Osteoblast (primary cell): ENCODE data around the gene SMPD4. TPM values are rescaled to one million over a fixed set of nuclear protein-coding genes. Genes with fewer than 3 reads are reported as not detected.
"Not testable (repeated sequence)": the region's sequence is repeated elsewhere in the genome, so short reads cannot be mapped to it uniquely, and the experiment has no call there.

Experiments used
- DNase-seq: peaks from one replicate; pipeline ENCODE4 v3.0.0; 2011; ENCODE audit warnings: low spot score, mixed read lengths; ENCODE audit not compliant: insufficient read length; ENCODE audit errors: missing footprints
- H2AFZ ChIP-seq: 2 replicates; pipeline ENCODE4 v1.6.0; 2011; ENCODE audit warnings: mild to moderate bottlenecking, low read length
- H3K27ac ChIP-seq: 2 replicates; pipeline ENCODE4 v1.5.1; 2011; ENCODE audit warnings: mild to moderate bottlenecking, low read depth, low read length, moderate library complexity
- H3K27me3 ChIP-seq: 2 replicates; pipeline ENCODE4 v1.6.0; 2012; ENCODE audit warnings: mild to moderate bottlenecking, control low read depth, inconsistent platforms, low read length, moderate library complexity; ENCODE audit not compliant: insufficient read depth
- H3K36me3 ChIP-seq: 2 replicates; pipeline ENCODE4 v1.5.1; 2011; ENCODE audit warnings: mild to moderate bottlenecking, low read length, control low read depth, moderate library complexity; ENCODE audit not compliant: insufficient read depth
- H3K4me1 ChIP-seq: 2 replicates; pipeline ENCODE4 v1.5.1; 2011; ENCODE audit warnings: mild to moderate bottlenecking, low read length, control low read depth, moderate library complexity; ENCODE audit not compliant: insufficient read depth
- H3K4me2 ChIP-seq: 2 replicates; pipeline ENCODE4 v1.6.0; 2011; ENCODE audit warnings: mild to moderate bottlenecking, low read length; ENCODE audit not compliant: insufficient read depth
- H3K4me3 ChIP-seq: fragments of 200-600 bp; sonication (generic); 3 replicates; pipeline ENCODE4 v1.5.1; 2012; ENCODE audit warnings: mild to moderate bottlenecking, low read length, inconsistent platforms; ENCODE audit not compliant: insufficient read depth
- H3K79me2 ChIP-seq: 2 replicates; pipeline ENCODE4 v1.6.0; 2012; ENCODE audit warnings: mild to moderate bottlenecking, low read length, control low read depth, inconsistent platforms; ENCODE audit not compliant: insufficient read depth
- H3K9me3 ChIP-seq: 2 replicates; pipeline ENCODE4 v1.5.1; 2011; ENCODE audit warnings: low read depth, low read length, control low read depth
- H4K20me1 ChIP-seq: 2 replicates; pipeline ENCODE4 v1.6.0; 2012; ENCODE audit warnings: mild to moderate bottlenecking, low read length, control low read depth; ENCODE audit not compliant: insufficient read depth
- total RNA-seq: library from RNA; depleted of rRNA; stranded (reverse); fragments of >200 nt; gene quantifications from 2 replicates; pipeline ENCODE4 v1.2.3, GENCODE V29; 2012
- TF ChIP-seq, protein P1 (sequence below): IDR thresholded peaks from 2 replicates; pipeline ENCODE4 v1.5.1; 2011; ENCODE audit warnings: mild to moderate bottlenecking, low read depth, low read length, moderate library complexity; ENCODE audit errors: extremely low read depth

The SMPD4 gene, protein sequence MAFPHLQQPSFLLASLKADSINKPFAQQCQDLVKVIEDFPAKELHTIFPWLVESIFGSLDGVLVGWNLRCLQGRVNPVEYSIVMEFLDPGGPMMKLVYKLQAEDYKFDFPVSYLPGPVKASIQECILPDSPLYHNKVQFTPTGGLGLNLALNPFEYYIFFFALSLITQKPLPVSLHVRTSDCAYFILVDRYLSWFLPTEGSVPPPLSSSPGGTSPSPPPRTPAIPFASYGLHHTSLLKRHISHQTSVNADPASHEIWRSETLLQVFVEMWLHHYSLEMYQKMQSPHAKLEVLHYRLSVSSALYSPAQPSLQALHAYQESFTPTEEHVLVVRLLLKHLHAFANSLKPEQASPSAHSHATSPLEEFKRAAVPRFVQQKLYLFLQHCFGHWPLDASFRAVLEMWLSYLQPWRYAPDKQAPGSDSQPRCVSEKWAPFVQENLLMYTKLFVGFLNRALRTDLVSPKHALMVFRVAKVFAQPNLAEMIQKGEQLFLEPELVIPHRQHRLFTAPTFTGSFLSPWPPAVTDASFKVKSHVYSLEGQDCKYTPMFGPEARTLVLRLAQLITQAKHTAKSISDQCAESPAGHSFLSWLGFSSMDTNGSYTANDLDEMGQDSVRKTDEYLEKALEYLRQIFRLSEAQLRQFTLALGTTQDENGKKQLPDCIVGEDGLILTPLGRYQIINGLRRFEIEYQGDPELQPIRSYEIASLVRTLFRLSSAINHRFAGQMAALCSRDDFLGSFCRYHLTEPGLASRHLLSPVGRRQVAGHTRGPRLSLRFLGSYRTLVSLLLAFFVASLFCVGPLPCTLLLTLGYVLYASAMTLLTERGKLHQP
- 18.3 and 24.2 TPM in 2 replicates for total RNA-seq

DNA sequence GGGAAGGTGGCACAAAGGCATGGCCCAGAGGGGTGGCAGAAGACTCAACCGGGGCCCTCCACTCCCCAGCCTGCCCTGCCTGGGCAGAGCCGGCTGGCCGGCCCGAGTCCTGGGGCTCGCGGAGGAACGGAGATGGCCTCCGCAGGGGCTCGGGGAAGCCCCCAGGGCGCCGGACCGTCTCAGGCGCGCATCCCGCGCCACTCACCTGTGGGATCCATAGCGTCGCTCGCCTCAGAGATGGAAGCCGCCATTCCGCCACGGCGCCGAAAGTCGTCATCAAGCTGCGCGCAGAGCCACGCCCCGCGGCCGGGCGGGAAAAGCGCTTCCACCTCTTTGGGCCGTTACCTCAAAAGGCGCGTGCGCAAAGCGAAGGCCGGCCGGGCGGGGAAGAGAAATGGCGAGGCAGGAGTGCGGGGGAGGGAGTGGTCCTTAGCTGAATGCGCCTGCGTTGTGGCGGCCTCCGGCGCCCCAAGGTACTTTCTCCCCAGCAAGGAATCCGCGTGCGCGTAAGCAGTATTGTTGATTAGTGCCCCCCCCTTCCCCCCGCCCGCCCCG is at the start of gene SMPD4:
SMPD4 (minus strand) TSS at position 278 of the 555 bp plus-strand sequence. CDS start 5,010 bp downstream, outside the sequence.
- H3K4me3 ChIP-seq = peak within 1 kb of the TSS; percentile 89
- peaks cover 77% of the 10 kb centered on the region for H3K79me2 ChIP-seq
- no peaks in the 10 kb centered on the region for H3K9me3 ChIP-seq
- peak within 1 kb of the TSS; percentile 84 for H3K4me2 ChIP-seq
- TF ChIP-seq, protein P1, sequence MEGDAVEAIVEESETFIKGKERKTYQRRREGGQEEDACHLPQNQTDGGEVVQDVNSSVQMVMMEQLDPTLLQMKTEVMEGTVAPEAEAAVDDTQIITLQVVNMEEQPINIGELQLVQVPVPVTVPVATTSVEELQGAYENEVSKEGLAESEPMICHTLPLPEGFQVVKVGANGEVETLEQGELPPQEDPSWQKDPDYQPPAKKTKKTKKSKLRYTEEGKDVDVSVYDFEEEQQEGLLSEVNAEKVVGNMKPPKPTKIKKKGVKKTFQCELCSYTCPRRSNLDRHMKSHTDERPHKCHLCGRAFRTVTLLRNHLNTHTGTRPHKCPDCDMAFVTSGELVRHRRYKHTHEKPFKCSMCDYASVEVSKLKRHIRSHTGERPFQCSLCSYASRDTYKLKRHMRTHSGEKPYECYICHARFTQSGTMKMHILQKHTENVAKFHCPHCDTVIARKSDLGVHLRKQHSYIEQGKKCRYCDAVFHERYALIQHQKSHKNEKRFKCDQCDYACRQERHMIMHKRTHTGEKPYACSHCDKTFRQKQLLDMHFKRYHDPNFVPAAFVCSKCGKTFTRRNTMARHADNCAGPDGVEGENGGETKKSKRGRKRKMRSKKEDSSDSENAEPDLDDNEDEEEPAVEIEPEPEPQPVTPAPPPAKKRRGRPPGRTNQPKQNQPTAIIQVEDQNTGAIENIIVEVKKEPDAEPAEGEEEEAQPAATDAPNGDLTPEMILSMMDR = no peak
- peaks cover 6% of the 10 kb centered on the region for H3K4me1 ChIP-seq
- H2AFZ ChIP-seq = peak within 1 kb of the TSS; percentile 89
- no peaks in the 10 kb centered on the region for H3K27me3 ChIP-seq
- H4K20me1 ChIP-seq = peaks cover 2% of the 10 kb centered on the region
- peak within 1 kb of the TSS; percentile 86 for H3K27ac ChIP-seq
- H3K36me3 ChIP-seq = peaks cover 3% of the 10 kb centered on the region
- peak; percentile 98 for DNase-seq

DNA sequence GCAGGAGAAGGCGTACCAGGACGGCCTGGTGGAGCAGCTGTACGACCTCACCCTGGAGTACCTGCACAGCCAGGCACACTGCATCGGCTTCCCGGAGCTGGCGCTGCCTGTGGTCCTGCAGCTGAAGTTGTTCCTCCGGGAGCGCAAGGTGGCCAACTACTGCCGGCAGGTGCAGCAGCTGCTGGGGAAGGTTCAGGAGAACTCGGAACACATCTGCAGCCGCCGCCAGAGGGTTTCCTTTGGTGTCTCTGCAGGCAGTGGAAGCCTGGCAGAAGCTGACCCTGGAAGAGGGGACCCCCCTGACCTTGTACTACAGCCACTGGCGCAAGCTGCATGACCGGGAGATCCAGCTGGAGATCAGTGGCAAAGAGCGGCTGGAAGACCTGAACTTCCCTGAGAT is 49.5 kb upstream of the SMPD4 start:
- not testable (repeated sequence) for H3K4me2 ChIP-seq, H4K20me1 ChIP-seq, H2AFZ ChIP-seq, H3K36me3 ChIP-seq, H3K4me1 ChIP-seq, H3K4me3 ChIP-seq, H3K9me3 ChIP-seq, H3K27me3 ChIP-seq, DNase-seq, H3K79me2 ChIP-seq, H3K27ac ChIP-seq

DNA sequence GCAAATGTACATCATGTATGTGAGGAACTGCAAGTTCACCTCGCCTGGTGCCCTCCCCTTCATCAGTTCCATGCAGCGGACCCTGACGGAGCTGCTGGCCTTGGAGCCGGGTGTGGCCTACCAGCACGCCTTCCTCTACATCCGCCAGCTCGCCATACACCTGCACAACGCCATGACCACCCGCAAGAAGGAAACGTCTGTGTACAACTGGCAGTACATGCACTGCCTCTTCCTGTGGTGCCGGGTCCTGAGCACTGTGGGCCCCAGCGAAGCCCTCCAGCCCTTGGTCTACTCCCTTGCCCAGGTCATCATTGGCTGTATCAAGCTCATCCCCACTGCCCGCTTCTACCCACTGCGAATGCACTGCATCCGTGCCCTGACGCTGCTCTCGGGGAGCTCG is 49.0 kb upstream of the SMPD4 start:
- H3K4me1 ChIP-seq, H3K27me3 ChIP-seq, H3K9me3 ChIP-seq, H3K27ac ChIP-seq, H3K36me3 ChIP-seq, H3K79me2 ChIP-seq, H3K4me3 ChIP-seq, H4K20me1 ChIP-seq, H2AFZ ChIP-seq, DNase-seq, H3K4me2 ChIP-seq: not testable (repeated sequence)

DNA sequence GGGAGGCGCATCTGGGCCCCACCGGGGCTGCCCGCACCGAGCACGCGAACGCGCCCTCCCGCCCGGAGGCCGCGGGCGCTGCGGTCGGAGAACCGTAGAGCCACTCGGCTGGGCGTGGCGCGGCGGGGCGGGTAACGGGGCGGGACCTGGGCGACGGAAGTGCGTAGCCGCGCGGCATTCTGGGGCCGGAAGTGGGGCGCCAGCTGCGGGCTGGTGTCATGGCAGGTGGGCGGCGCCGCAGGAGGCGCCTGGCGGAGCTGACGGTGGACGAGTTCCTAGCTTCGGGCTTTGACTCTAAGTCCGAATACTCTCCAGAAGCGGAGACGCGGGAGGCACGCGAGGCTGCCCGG is 47.7 kb upstream of the SMPD4 start:
- peak; percentile 52 for DNase-seq
- not testable (repeated sequence) for H3K9me3 ChIP-seq, H2AFZ ChIP-seq, H3K27me3 ChIP-seq, H3K79me2 ChIP-seq, H3K4me3 ChIP-seq, H3K4me2 ChIP-seq, H4K20me1 ChIP-seq, H3K27ac ChIP-seq, H3K4me1 ChIP-seq, H3K36me3 ChIP-seq

DNA sequence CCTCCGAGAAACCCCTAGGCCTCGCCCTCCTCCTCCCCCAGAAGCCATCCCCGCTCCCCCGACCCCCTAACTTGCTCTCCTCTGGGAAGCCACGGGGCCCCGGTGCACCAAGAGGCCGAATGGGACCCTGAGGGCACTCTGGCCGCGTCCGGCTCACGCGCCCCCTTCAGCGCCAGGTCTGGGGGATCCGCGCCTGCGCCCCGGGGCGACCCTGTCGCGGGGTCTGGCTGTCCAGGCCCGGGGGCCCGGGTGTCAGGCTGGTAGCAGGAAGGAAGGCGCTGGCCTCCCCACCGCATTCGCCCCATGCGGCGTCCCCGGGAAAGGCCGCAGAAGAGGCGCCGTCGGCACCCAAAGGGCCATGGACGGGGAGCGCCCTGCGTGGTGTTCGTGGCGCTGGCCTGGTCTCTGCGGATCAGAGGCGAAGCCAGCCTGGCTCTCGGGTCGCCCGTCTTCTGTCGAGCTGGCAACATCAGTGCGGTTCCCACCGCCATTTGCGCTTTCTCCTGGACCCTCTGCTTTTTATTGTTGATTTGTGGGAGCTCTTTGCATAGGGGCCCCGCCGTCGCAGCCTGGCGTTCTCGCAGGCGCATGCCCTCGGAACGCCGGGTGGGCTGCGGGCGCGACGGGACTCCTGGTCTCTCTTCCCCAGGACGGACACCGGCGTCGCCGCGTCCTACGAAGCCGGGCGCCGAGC is 47.2 kb upstream of the SMPD4 start:
- not testable (repeated sequence) for H3K4me2 ChIP-seq, H2AFZ ChIP-seq, H4K20me1 ChIP-seq, H3K9me3 ChIP-seq, H3K27ac ChIP-seq, DNase-seq, H3K79me2 ChIP-seq, H3K4me3 ChIP-seq, H3K36me3 ChIP-seq, H3K4me1 ChIP-seq, H3K27me3 ChIP-seq

DNA sequence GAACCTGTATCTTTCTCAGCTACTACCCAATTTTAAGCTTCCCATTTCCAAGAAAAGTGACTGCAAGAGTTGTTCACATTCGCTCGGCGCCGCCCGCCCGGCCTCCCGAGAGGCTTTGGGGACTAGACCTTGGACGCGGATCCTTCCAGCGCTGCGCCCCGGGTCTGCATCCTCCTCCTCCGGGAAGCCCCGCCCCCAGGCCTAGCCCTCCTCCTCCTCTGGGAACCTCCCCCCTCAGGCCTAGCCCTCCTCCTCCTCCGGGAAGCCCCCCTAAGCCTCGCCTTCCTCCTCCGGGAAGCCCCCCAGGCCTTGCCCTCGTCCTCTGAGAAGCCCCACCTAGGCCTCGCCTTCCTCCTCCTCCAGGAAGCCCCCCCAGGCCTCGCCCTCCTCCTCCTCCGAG is 46.6 kb upstream of the SMPD4 start:
- H3K4me2 ChIP-seq, H3K27me3 ChIP-seq, H3K79me2 ChIP-seq, H3K4me3 ChIP-seq, H3K27ac ChIP-seq, DNase-seq, H3K9me3 ChIP-seq, H3K36me3 ChIP-seq, H4K20me1 ChIP-seq, H3K4me1 ChIP-seq, H2AFZ ChIP-seq: not testable (repeated sequence)

DNA sequence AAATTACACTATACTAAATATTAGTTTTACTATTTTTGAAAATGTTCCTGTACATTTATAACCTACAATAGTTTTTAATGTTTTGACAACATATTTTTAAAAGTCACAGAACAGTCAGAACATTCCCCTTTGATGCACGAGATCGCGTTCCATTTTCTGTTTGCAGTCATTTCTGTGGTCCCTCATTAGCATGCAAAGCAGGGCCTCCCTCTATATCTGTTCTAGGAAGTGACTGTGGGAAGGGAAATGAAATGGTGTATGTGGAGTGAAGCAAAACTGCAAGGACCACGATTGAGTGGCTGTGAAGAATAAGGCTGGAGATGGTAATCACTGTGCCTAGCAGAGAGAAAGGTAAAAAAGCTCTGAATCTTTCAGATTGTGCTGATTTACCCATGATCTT is 41.1 kb upstream of the SMPD4 start:
- not testable (repeated sequence) for H3K4me3 ChIP-seq, H3K4me2 ChIP-seq, H3K36me3 ChIP-seq, DNase-seq, H3K27me3 ChIP-seq, H4K20me1 ChIP-seq, H3K4me1 ChIP-seq, H3K27ac ChIP-seq, H3K79me2 ChIP-seq, H3K9me3 ChIP-seq, H2AFZ ChIP-seq
